Esophagus squamous epithelium (tissue), 5 donors: Measurements from ENCODE around the gene TRIM67. TPM values are rescaled to one million over a fixed set of nuclear protein-coding genes. Genes with fewer than 3 reads are reported as not detected.

ENCODE experiments used
- DNase-seq: peaks from one replicate; lab custom pipeline; 2025; lab: John Stamatoyannopoulos, UW
- H3K27ac ChIP-seq, 4 donors: fragments of 200-600 bp; sonication (generic); one replicate each; pipeline ENCODE4 v1.5.1; 2016 to 2019; ENCODE audit warnings: mild to moderate bottlenecking in 1 of 4
- H3K27me3 ChIP-seq, 4 donors: fragments of 200-600 bp; sonication (generic); 1 replicate in 3 of 4; 2 replicates in 1 of 4; pipeline versions ENCODE4 v1.5.1 to v1.6.0; 2017 to 2021; ENCODE audit warnings: antibody characterized with exemption in 1 of 4
- H3K36me3 ChIP-seq, 3 donors: fragments of 200-600 bp; sonication (generic); one replicate each; pipeline ENCODE4 v1.5.1; 2016 to 2019
- H3K4me1 ChIP-seq, 3 donors: fragments of 200-600 bp; sonication (generic); one replicate each; pipeline ENCODE4 v1.5.1; 2017 to 2019
- H3K4me3 ChIP-seq, 4 donors: fragments of 200-600 bp; sonication (generic); 1 replicate in 3 of 4; 2 replicates in 1 of 4; pipeline ENCODE4 v1.5.1; 2016 to 2019; ENCODE audit warnings: mild to moderate bottlenecking in 2 of 4, moderate library complexity in 1 of 4
- H3K9me3 ChIP-seq, 3 donors: fragments of 200-600 bp; sonication (generic); one replicate each; pipeline ENCODE4 v1.5.1; 2016 to 2019
- POLR2A ChIP-seq, 4 donors: fragments of 450-650 bp; IDR thresholded peaks; one replicate each; pipeline ENCODE4 v1.6.1; 2017; ENCODE audit warnings: antibody characterized with exemption in 4 of 4, mild to moderate bottlenecking in 4 of 4, moderate library complexity in 3 of 4
- WGBS, 2 donors: methylation state at CpG; one replicate each; pipeline ENCODE4 v1.1.5; 2018; 5-methylcytosine and 5-hydroxymethylcytosine counted together
- intact Hi-C: fragments of 100-400 bp; cut with DNase I; formaldehyde crosslinking; loops from one replicate; pipeline ENCODE4 v1.15.0; 2022
- total RNA-seq, 4 donors: library from RNA; depleted of rRNA; stranded (reverse); fragments of >200 nt; gene quantifications; one replicate each; pipeline ENCODE4 v1.1.0, GENCODE V29; 2016
- TF ChIP-seq, protein P1 (sequence below), 6 experiments: fragments of 450-650 bp in 4 of 6; fragments of 200-600 bp in 2 of 6; sonication (generic) in 2 of 6; IDR thresholded peaks; one replicate each; pipeline ENCODE4 v1.5.1; 2016 to 2019; ENCODE audit warnings: antibody characterized with exemption in 6 of 6, mild to moderate bottlenecking in 4 of 6, moderate library complexity in 4 of 6
- donor health status: DM: yes; HTN: yes; CAD: no.

The TRIM67 gene
- total RNA-seq, 4 donors from 2014 or later: not detected

DNA sequence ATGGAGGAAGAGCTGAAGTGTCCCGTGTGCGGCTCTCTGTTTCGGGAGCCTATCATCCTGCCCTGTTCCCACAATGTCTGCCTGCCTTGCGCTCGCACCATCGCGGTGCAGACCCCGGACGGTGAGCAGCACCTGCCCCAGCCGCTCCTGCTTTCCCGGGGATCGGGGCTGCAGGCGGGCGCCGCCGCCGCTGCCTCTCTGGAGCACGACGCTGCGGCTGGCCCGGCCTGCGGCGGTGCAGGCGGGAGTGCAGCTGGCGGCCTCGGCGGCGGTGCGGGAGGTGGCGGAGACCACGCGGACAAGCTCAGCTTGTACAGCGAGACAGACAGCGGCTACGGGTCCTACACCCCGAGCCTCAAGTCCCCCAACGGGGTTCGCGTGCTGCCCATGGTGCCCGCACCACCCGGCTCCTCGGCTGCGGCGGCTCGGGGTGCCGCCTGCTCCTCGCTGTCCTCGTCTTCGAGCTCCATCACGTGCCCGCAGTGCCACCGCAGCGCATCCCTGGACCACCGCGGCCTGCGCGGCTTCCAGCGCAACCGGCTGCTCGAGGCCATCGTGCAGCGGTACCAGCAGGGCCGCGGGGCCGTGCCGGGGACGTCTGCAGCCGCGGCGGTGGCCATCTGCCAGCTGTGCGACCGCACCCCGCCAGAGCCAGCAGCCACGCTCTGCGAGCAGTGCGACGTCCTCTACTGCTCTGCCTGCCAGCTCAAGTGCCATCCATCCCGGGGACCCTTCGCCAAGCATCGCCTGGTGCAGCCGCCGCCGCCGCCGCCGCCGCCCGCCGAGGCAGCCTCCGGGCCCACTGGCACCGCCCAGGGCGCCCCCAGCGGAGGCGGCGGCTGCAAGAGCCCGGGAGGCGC is 1.3 kb downstream of the TRIM67 start:
- Histone ChIP-seq H3K4me3 (peak overlapping the region in 2 of 4 donors; percentile 34 to 60), H3K4me1 (peaks cover 16 to 33% (median 18%) of the 10 kb centered on the region in 3 donors), H3K36me3 (no peaks in the 10 kb centered on the region), H3K27ac (no peak overlapping the region), H3K9me3 (no peaks in the 10 kb centered on the region), H3K27me3 (peaks cover 22 to 97% (median 34%) of the 10 kb centered on the region in 4 donors)
- no peak for TF ChIP-seq POLR2A (IDR thresholded peaks at IDR 0.05)
- TF ChIP-seq, protein P1, sequence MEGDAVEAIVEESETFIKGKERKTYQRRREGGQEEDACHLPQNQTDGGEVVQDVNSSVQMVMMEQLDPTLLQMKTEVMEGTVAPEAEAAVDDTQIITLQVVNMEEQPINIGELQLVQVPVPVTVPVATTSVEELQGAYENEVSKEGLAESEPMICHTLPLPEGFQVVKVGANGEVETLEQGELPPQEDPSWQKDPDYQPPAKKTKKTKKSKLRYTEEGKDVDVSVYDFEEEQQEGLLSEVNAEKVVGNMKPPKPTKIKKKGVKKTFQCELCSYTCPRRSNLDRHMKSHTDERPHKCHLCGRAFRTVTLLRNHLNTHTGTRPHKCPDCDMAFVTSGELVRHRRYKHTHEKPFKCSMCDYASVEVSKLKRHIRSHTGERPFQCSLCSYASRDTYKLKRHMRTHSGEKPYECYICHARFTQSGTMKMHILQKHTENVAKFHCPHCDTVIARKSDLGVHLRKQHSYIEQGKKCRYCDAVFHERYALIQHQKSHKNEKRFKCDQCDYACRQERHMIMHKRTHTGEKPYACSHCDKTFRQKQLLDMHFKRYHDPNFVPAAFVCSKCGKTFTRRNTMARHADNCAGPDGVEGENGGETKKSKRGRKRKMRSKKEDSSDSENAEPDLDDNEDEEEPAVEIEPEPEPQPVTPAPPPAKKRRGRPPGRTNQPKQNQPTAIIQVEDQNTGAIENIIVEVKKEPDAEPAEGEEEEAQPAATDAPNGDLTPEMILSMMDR (IDR thresholded peaks at IDR 0.05): no peak
- no peak for DNase-seq
- WGBS, 2 donors: 23% methylated on average over 12 of the region's 97 CpGs; no CpG with 5 or more reads in 1 of the 2 donors
- intact Hi-C loops: no loop called here

DNA sequence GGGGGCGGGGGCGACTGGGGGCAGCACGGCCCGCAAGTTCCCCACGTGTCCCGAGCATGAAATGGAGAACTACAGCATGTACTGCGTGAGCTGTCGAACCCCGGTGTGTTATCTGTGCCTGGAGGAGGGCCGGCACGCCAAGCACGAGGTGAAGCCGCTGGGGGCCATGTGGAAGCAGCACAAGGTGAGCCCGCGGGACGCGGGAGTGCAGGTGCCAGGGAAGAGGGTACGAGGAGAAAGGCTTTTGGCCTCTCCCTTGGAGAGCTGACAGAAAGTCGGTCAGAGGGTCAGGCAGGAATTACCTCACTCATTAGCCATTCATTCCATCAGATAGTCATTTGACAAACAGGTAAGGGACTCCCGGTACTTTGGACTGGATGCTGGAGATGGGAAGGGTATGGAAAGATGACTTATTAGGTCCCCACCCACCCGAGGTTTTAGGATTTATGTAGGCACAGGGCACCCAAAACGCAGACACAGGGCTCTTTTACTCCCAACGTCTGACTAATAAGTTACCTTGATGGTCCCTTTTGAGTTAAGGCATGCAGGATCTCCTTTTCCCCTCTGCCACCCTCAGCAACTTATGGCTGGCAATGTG is 2.1 kb downstream of the TRIM67 start:
- intact Hi-C loops: no loop called here
- H3K27me3 ChIP-seq: peaks cover 22 to 95% (median 34%) of the 10 kb centered on the region in 4 donors
- H3K27ac ChIP-seq: no peak overlapping the region
- no peak overlapping the region for H3K4me3 ChIP-seq
- H3K9me3 ChIP-seq: no peaks in the 10 kb centered on the region
- WGBS, 2 donors: 43 to 48% methylated on average over 15 of the region's 23 CpGs
- DNase-seq: no peak
- H3K4me1 ChIP-seq: peaks cover 16 to 33% (median 18%) of the 10 kb centered on the region in 3 donors
- no peaks in the 10 kb centered on the region for H3K36me3 ChIP-seq
- no peak for TF ChIP-seq POLR2A (IDR thresholded peaks at IDR 0.05)
- TF ChIP-seq, protein P1 (IDR thresholded peaks at IDR 0.05): no peak

DNA sequence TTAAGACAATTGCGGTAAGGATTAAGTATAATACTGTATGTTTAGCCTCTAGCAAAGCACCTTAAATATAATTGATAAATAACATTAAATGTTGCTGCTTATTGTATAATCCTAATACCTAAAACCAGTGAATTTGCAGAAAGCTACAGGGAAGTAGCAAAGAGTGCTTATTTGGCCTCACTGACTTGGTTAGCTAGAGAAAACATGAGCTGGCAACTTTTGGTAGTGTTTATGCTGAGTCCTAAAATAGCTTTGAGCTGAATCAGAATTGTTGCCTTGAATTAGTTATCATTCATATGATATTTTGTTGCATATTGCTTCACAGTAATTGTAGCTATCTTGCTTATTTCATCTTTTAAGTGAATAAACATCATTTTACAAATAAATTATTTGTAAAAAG is 3.5 kb downstream of the TRIM67 start:
- Histone ChIP-seq H3K4me1 (peaks cover 16 to 33% (median 18%) of the 10 kb centered on the region in 3 donors), H3K27me3 (peaks cover 22 to 91% (median 27%) of the 10 kb centered on the region in 4 donors), H3K36me3 (no peaks in the 10 kb centered on the region), H3K9me3 (no peaks in the 10 kb centered on the region), H3K4me3 (no peak overlapping the region), H3K27ac (no peak overlapping the region)
- DNase-seq: no peak
- TF ChIP-seq POLR2A (IDR thresholded peaks at IDR 0.05): no peak
- TF ChIP-seq, protein P1 (IDR thresholded peaks at IDR 0.05): no peak
- intact Hi-C loops: no loop called here
- 89 to 100% methylated on average over 1 of the region's 1 CpG for WGBS, 2 donors

DNA sequence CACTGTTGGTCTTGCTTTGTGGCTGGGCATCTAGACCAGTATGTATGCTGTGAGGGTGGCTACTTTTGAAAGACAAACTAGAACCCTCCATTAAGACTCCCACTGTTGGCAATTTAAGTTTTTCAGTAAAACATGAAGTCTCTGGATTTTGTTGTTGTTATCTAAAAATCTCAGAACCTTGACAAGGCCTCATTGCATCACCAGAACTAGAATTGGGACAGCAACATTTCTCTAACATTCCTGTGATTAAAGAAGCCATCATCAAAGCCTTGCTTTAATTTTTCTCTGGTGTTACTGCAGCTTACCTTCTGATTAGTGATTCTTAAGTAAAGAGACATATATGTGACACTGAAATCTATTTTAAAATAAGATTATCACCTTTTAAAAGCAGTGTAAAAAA is 4.5 kb downstream of the TRIM67 start:
- Histone ChIP-seq H3K4me3 (no peak overlapping the region), H3K27me3 (peaks cover 19 to 80% (median 21%) of the 10 kb centered on the region in 4 donors), H3K4me1 (peaks cover 16 to 30% (median 18%) of the 10 kb centered on the region in 3 donors), H3K9me3 (no peaks in the 10 kb centered on the region), H3K36me3 (no peaks in the 10 kb centered on the region), H3K27ac (no peak overlapping the region)
- TF ChIP-seq, protein P1 (IDR thresholded peaks at IDR 0.05): no peak
- no peak for TF ChIP-seq POLR2A (IDR thresholded peaks at IDR 0.05)
- intact Hi-C loops: no loop called here
- DNase-seq: no peak

DNA sequence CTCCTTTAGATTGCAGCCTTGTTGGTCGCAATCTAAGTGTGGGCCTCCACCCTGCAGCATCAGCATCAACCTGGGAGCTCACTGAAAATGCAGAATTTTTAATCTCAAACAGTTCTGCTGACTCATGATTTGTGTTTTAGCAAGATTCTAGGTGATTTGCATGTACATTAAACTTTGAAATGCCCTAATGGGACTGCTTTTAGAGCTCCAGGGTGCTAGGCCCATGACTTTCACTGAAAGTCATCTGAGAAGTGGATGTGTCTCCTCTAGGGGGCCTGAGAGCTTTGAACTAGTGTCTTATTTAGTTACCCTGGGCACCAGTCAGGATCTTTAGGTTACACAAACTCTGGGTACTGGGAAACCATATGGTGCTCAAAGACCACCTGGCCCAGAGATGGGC is 9.0 kb downstream of the TRIM67 start:
- no peak for DNase-seq
- TF ChIP-seq, protein P1 (IDR thresholded peaks at IDR 0.05): no peak
- TF ChIP-seq POLR2A (IDR thresholded peaks at IDR 0.05): no peak
- no peaks in the 10 kb centered on the region for H3K36me3 ChIP-seq
- no peaks in the 10 kb centered on the region for H3K9me3 ChIP-seq
- H3K27ac ChIP-seq: no peak overlapping the region
- H3K4me3 ChIP-seq: no peak overlapping the region
- H3K4me1 ChIP-seq: peaks cover 0 to 29% (median 7%) of the 10 kb centered on the region in 3 donors
- H3K27me3 ChIP-seq: peaks cover 0 to 53% (median 0%) of the 10 kb centered on the region in 4 donors
- 78 to 100% methylated on average over 1 of the region's 1 CpG for WGBS, 2 donors
- intact Hi-C loops: no loop called here
